ENCODE measurements around the gene PEPD.
"Not testable (repeated sequence)": the region's sequence is repeated elsewhere in the genome, so short reads cannot be mapped to it uniquely, and the experiment has no call there.

Gene PEPD

GRCh38 chr19:33499248-33499647, 22.3 kb downstream of the PEPD start:
- in situ Hi-C loops (cut with MboI; ENCODE audit: low sequenced_read_pairs): no loop called here

- in situ Hi-C loops (cut with MboI; ENCODE audit: low sequenced_read_pairs): no loop called here
These were observed 23.1 kb downstream of the PEPD start for GRCh38 chr19:33498391-33499000.

DNA sequence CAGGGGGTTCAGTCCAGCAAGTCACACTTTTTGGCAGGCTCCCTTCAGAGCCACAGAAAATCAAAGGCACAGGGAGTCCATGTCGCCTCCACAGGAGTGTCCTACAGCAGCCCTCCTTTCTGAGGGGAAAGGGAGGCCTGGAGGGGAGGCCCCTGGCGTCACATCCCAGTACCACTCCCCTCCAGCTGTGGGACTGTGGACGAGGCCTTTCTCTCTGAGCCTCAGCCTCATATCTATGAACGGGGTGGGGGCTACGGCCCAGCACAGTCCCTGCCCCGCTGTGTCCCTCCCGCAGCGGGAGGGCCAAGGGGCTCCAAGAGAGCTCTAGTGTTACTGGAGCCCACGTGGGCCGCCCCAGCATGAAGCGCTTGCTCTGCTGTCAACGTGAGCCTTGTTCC, 23.8 kb downstream of the PEPD start:
- in situ Hi-C loops (cut with MboI; ENCODE audit: low sequenced_read_pairs): no loop called here

- in situ Hi-C loops (cut with MboI; ENCODE audit: low sequenced_read_pairs): no loop called here
These were observed 24.3 kb downstream of the PEPD start for GRCh38 chr19:33497131-33497777.

GRCh38 chr19:33496038-33496895, 25.3 kb downstream of the PEPD start:
- in situ Hi-C loops (cut with MboI; ENCODE audit: low sequenced_read_pairs): no loop called here

- in situ Hi-C loops (cut with MboI; ENCODE audit: low sequenced_read_pairs): no loop called here
These were observed 28.0 kb downstream of the PEPD start for GRCh38 chr19:33493401-33494275.

GRCh38 chr19:33492951-33493350, 28.6 kb downstream of the PEPD start:
- in situ Hi-C loops (cut with MboI; ENCODE audit: low sequenced_read_pairs): no loop called here

GRCh38 chr19:33492090-33492489, 29.5 kb downstream of the PEPD start:
- in situ Hi-C loops (cut with MboI; ENCODE audit: low sequenced_read_pairs): no loop called here

DNA sequence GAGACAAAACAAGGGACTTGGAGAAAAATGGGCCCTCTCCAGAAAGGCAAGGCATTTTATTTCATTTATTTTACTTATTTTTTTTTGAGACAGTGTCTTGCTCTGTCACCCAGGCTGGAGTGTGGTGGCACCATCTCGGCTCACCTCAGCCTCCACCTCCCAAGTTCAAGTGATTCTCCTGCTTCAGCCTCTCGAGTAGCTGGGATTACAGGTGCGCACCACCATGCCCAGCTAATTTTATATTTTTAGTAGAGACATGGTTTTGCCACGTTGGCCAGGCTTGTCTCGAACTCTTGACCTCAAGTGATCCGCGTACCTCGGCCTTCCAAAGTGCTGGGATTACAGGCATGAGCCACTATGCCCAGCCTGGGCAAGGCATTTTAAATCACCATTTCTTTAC, 31.0 kb downstream of the PEPD start:
- in situ Hi-C loops (cut with MboI; ENCODE audit: low sequenced_read_pairs): not testable (repeated sequence)

DNA sequence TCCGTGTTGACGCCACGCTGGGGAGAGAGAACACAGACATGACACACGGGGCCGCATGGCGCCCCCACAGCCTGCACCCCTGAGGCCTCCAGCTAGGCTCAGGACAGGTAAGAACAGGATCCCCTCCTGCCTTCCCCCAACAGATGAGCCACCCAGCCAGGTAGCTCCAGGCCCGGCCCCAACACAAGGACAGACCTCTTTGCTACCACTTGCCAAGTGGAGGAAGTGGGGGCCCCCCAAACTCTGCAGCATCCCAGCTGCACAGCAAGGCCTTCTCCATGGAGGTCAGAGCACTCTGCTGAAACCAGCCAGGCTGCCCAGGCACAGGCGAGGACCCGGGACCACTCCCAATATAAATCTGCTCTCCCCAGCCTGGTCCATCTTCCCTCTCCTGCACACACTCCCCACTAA, 31.5 kb downstream of the PEPD start:
- in situ Hi-C loops (cut with MboI; ENCODE audit: low sequenced_read_pairs): no loop called here

- in situ Hi-C loops (cut with MboI; ENCODE audit: low sequenced_read_pairs): no loop called here
These were observed 32.8 kb downstream of the PEPD start for GRCh38 chr19:33488826-33489225.

DNA sequence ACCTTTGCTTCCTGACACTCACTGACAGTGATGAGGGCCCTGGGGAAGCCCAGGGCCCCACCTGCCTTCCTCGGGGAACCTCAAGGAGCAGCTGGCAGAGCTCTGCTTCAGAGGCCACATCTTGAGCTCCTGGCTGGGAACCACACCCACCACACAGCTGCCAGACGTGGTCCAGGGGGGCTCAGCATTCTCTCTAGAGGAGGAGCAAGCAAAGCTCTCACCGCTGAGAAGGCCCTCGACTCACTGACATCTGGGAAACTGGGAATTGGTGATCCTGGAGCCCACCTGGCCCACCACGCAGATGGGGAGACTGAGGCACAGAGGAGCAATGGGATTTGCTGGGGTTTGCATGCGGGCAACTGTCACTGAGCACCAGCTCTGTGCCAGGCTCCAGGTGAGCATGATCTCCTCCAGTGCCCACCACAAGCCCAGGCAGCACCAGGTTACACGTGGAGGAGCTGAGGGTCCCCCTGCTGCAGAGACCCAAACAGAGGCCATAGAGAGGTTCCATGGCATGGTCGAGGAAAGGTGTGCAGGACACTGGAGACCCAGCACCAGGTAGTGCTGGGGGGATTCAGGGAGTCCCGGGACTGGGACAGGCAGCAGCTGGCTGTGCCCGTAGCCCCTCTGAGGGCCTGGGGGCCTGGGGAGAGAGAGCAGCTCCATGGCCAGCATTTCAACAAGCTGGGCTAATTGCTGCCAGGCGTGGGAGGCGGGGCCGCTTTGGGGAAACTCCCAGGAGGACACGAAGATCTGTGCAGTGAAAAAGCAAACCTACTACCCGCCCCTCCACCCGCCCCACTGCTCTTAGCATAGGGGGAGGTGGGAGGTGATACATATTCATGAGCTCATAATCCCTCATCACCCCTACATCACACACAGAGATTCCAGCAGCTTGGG, 33.4 kb downstream of the PEPD start:
- in situ Hi-C loops (cut with MboI; ENCODE audit: low sequenced_read_pairs): no loop called here

- in situ Hi-C loops (cut with MboI; ENCODE audit: low sequenced_read_pairs): no loop called here
These were observed 34.4 kb downstream of the PEPD start for GRCh38 chr19:33486936-33487811.

DNA sequence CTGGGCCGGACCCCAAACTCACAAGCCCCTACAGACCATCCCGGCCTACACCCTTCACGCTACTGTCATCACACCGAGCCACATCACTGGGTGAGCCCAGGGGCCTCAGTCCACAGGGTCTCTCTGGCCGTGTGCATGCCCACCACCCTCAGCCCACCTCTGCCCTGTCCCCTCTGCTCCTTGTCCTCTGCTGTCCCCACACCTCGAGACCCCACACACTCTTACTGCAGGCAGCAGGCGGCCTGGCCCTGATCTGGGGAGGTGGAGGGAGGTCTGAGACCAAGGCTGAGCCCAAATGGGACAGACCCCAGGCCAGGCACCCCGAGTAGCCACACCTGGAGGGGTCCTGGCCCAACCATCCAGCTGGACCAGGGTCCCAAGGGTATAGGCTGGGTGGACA, 35.2 kb downstream of the PEPD start:
- in situ Hi-C loops (cut with MboI; ENCODE audit: low sequenced_read_pairs): no loop called here

DNA sequence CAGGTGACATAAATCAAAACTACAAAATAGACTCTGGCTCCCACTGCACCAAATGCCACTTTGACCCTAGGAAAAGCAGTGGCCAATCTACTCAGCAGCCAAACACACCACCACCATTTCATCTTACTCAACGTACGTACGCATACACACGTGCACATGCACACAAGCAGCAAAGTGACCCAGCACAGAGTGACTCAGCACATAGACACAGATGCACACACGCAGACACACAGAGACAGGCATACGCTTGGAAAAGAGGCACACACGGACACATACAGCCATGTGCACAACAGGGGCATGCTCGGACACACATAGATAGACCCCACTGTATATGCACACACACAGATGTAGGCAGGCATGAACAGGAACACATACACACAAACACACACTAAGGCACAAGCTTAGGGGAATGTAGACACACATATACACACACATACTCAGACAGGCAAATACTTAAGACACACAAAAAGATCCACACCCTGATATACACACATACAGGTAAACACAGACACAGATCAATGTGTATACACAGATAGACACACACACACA, 37.3 kb downstream of the PEPD start:
- in situ Hi-C loops (cut with MboI; ENCODE audit: low sequenced_read_pairs): no loop called here

DNA sequence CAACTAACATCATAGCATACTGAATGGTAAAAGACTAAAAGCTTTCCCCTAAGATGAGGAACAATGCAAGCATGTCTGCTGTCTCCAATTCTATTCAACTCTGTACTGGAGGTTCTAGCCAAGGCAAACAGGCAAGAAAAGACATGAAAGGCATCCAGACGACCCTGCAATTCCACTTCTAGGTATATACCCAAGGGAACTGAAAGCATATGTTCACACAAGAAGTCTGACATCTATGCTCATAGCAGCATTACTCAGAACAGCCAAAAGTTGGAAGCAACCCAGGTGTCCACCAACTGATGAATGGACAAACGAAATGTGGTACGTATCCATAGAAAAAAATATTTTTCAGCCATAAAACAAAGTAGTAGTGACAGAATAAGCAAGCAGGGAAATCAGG, 39.1 kb downstream of the PEPD start:
- in situ Hi-C loops (cut with MboI; ENCODE audit: low sequenced_read_pairs): no loop called here

GRCh38 chr19:33481863-33482262, 39.7 kb downstream of the PEPD start:
- in situ Hi-C loops (cut with MboI; ENCODE audit: low sequenced_read_pairs): no loop called here

- in situ Hi-C loops (cut with MboI; ENCODE audit: low sequenced_read_pairs): not testable (repeated sequence)
These were observed 42.0 kb downstream of the PEPD start for GRCh38 chr19:33479570-33479969.

- in situ Hi-C loops (cut with MboI; ENCODE audit: low sequenced_read_pairs): no loop called here
These were observed 43.8 kb downstream of the PEPD start for GRCh38 chr19:33477781-33478180.

All from hTERT RPE-1 (cell line).